NCI-H345 (cell line): ENCODE data around the gene KPNA1.
"Not testable (repeated sequence)": the region's sequence is repeated elsewhere in the genome, so short reads cannot be mapped to it uniquely, and the experiment has no call there.

ENCODE experiments used
- DNase-seq: peaks from one replicate; lab custom pipeline; 2025; lab: John Stamatoyannopoulos, UW

Gene KPNA1

DNA sequence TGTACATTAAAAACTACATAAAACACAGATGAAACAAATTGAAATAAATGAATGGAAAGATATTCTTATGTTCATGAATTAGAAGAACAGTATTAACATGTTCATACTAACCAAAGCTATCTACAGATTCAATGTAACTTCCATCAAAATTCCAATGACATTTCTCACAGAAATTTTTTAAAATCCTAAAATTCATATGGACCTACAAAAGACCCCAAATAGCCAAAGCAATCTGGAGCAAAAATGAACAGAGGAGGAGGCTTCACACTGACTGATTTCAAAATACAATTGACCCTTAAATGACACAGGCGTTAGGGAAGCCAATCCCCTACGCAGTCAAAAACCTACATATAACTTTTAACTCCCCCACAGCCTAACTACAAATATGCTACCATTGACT lies 39.4 kb downstream of the KPNA1 start:
- DNase-seq = no peak

DNA sequence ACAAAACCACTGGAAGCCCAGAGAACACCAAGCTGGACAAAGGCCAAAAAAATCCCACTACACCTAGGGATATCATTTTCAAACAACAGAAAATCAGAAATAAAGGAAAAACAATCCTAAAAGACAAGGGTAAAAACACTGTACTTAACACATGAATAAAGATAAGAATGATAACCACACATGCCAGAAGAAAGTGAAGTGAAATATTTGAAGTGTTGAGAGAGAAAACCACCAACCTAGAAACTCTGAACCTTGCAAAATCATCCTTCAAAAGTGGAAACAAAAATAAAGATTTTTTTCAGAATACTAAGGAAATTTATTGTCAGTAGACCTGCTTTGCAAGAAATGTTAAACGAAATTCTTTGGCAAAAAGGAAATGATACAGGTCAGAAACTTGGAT lies 45.1 kb downstream of the KPNA1 start:
- no peak for DNase-seq

DNA sequence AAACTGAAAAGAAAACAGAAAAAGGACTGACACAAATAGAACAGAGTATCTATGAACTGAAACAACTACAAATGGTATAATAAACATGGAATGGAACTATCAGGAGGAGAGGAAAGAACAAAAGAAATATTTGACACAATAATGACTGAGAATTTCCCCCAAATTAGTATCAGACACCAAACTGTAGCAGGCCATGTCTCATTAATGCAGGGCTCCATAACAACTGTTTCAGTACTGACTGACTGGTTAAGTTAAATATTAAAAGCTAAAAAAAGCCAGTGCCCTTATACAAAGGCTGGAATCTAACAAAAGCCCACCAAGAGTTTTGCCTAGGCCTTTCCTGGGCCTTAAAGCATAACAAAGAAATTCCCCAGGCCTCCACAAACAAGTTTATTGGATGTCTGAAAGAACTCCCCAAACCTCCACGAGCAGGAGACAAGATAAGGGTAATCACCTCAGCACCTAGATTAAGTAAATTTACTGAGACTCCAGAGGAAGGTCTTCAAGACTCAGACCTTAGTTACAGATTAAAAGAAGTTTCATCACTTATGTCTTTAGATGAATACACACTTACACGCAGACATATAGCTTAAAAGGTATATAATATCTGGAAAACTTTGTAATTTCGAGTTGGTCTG lies 45.7 kb downstream of the KPNA1 start:
- no peak for DNase-seq

DNA sequence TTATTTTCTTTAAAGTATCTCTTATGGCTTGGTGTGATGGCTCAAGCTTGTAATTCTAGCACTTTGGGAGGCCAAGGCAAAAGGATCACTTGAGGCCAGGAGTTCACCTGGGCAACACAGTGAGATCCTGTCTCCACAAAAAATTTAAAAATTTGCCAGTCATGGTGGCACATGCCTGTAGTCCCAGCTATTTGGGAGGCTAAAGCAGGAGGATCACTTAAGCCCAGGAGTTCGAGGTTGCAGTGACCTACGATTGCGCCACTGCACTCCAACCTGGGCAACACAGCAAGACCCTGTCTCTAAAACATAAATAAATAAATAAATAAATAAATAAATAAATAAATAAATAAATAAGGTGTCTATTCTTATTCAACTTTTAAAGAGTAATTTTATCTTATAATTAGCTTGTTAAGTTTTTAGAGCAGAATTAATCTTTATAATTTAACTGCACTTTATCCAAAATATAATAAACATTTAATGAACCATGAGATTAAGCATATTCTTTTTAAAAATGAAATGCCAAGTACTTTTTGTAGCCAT lies 48.0 kb downstream of the KPNA1 start:
- DNase-seq = no peak

DNA sequence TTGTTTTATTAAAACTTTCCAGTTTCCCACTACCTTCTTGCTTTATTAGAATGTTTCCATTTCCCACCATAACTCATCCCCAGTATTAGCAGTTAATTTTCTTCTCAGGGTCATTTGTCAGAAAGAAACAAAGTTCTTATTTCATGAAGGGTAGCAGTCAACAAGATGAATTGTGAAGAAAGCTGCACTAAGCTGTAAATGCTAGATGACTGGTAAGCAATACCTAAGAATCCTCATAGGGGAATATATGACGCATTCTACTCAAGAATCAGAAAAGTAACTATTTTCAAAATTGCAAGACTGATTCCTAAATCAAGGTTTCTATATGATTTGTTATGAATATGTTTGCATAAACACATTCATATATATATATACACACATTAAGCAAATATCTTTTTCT lies 50.1 kb downstream of the KPNA1 start:
- DNase-seq = no peak

DNA sequence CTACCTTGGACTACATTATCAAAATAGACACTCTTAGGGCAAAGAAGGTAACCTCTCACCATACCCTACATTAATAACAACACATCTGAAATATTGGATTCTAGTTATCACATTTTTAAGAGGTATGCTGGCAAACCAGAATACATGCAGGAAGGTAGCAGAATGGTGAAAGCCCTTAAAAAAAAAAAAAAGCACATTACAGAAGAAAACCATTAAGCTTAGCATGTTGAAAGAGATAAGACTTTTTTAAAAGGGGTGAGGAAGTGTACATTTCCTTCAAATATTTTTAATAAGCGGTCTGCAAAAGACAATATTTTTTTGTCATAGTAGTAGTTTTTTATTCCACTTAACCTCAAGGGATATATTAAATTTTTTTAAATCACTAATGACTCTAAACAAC lies 52.3 kb downstream of the KPNA1 start:
- DNase-seq = no peak

DNA sequence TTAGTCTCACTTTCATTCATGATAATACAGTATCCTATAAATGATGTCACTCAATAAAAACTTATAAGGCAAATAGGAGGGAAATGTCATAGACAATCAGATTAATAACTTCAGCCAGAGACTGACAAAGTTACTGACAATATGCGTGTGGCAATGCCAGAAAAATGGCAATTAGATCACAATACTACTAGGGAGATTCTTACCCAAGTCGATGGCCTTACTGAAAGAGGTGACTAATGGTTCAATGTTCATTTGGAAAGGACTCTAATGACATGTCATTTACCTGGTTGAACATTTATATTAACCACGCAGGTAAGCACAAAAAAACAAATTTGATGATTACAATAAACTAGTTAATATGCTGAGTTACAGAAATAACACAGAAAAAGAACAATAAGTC lies 52.9 kb downstream of the KPNA1 start:
- DNase-seq = no peak

DNA sequence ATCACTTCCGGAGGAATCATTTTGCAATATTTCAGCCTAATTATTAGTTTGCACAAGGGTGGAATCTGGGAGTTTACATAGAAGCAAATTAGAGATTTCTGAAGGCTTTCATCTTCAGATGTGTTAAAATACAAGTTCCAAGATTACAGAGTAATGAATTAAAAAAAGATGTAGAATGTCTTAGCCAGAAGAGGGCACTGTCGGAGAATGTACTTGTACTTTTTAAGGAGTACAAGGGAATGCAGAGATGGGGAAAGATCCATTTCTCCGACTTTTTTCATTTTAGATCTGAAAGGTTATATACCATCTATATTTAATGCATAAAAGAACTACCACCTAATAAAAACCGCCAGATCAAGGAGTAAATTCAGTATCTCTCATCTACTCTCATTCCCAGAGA lies 55.7 kb downstream of the KPNA1 start:
- DNase-seq = no peak

DNA sequence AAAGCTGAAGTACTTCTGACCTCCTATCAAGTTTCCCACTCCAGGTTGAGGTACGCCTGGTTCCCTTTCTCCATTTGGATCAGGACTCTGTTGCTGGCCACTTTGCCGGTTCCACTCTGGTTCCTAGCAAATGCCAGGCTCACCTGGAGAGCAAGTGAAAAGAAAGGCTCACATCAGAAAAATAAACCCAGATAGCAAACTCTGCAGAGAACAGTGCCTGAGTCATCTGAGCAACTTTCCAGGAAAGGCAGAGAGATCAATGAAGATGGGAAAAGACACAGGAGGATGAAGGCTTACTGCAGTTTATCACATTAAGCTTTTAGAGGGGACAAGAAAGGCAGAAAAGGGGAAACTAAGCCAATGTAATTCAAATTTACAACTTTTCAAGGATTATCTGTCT lies 57.0 kb downstream of the KPNA1 start:
- no peak for DNase-seq

DNA sequence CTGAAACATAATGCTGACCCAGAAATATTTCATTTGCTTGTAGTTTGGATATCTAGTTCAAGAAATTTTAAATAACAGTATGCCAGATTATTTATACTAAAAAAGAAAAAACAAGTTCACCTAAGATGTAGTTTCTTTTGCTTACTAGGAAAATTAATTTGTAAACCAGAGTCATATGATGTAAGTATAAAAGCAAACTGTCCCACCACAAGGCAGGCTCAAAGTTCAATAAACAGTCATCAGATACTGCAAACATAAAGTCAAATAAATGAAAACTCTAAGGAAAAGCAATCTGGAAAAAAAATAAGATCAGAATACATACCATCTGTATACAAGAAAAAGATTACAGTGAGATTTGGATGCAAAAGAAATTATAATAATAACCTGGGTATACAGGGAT lies 58.7 kb downstream of the KPNA1 start:
- no peak for DNase-seq

DNA sequence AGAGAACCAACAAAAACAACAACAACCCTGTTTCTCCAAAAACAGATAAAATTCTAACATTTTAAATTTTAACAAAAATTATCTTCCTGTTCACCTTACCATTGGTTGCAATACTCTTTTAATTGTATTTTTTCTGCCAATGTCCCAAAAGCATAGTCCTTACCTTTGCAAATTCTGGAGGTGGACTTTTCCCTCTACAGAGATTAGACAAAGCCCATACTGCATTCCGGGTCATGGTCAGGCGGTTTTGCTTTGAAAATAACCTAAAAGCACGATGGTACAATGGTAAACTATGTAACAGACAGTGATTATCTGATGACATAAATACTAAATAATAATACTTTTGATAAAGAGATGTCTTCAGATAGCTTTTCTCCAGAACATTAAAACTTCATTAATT lies 63.4 kb downstream of the KPNA1 start:
- no peak for DNase-seq

DNA sequence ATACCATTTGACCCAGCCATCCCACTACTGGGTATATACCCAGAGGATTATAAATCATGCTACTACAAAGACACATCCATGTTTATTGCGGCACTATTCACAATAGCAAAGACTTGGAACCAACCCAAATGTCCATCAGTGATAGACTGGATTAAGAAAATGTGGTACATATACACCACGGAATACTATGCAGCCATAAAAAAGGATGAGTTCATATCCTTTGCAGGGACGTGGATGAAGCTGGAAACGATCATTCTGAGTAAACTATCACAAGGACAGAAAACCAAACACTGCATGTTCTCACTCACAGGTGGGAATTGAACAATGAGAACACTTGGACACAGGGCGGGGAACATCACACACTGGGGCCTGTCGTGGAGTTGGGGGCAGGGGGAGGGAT lies 66.5 kb downstream of the KPNA1 start:
- not testable (repeated sequence) for DNase-seq

DNA sequence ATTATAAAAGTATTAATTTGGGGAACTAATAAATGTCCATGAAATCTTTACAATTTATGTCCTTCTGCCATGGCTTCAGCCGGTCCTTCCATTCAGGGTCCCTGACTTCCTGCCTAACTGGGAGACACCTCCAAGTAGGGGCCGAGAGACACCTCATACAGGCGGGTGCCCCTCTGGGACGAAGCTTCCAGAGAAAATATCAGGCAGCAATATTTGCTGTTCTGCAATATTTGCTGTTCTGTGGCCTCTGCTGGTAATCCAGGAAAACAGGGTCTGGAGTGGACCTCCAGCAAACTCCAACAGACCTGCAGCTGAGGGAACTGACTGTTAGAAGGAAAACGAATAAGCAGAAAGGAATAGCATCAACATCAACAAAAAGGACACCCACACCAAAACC lies 70.2 kb downstream of the KPNA1 start:
- DNase-seq = not testable (repeated sequence)

DNA sequence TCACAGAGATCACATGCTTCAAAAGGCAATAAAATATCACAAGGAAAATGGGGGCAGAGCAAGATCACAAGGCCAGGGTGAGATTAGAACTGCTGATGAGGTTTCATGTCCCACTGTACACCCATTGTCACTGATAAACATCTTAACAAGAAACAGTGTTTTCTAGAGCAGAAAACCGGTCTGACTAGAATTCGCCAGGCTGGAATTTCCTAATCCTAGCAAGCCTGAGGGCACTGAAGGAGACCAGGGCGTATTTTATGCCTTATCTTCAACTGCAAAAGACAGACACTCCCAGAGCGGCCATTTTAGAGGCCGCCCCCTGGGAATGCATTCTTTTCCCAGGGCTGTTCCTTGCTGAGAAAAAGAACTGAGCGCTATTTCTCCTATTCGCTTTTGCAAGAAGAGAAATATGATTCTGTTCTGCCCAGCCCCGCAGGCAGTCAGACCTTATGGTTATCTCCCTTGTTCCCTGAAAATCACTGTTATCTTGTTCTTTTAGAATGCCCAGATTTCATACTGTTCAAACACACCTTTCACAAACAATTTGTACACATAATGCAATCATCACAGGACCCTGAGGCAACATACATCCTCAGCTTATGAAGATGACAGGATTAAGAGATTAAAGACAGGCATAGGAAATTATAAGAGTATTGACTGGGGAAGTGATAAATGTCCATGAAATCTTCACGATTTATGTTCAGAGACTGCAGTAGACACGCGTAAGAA lies 70.8 kb downstream of the KPNA1 start:
- not testable (repeated sequence) for DNase-seq

DNA sequence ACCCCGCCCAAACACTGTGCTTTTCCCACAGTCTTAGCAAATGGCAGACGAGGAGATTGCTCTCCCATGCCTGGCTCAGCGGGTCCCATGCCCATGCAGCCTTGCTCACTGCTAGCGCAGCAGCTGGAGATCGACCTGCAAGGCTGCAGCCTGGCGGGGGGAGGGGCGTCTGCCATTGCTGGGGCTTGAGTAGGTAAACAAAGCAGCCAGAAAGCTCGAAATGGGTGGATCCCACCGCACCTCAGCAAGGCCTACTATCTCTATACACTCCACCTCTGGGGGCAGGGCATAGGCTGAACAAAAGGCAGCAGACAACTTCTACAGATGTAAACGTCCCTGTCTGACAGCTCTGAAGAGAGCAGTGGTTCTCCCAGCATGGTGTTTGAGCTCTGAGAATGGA lies 71.6 kb downstream of the KPNA1 start:
- no peak for DNase-seq

DNA sequence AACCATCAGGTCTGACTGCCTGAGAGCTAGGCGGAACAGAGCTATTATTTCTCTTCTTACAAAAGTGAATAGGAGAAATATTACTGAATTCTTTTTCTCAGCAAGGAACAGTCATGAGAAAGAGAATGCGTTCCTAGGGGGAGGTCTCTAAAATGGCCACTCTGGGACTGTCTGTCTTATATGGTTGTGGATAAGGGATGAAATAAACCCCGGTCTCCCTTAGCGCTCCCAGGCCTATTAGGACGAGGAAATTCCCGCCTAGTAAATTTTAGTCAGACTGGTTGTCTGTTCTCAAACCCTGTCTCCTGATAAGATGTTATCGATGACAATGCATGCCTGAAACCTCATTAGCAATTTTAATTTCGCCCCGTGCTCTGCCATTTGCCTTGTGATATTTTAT lies 78.8 kb downstream of the KPNA1 start:
- DNase-seq = no peak

DNA sequence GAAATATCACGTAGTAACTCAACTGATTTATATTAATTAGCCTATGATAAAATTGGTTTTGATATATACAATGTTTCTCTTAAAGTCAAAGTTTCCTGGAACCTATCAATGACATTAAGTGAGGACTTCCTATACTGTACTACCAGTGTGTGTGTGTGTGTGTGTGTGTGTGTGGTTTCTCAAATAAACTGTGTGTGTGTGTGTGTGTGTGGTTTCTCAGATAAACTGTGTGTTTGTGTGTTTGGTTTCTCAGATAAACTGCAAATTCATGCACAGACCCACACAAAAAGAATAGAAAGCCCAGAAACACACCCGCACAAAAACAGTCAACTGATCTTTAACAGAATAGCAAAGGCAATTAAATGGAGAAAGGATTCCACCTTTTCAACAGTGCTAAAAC lies 84.4 kb downstream of the KPNA1 start:
- no peak for DNase-seq

DNA sequence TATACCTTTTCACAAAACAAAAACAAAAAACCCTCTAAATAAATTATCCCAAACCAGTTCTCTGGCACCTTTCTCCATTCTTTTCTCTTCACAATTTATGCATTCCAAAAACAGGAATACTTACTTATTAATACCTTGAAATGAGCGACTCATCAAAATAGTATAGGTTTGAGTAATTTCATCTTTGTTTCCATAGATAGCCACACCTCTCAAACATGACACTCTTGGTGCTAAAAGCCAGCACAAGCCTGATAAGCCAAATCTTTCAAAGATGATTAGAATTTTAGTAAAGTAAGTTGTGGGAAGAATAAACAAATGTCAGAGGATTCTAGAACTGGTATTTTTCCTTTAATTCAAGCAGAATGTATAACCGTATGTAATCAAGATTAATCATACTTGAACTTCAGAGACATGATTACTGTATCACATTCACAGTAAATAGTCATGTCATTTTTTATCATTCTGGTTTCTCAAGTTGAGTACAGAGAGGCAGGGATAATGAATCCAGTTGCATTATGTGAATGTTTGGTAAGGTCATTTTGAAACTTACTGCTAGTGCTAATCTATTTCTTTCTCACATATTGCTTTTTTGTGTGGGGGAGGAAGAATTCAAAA lies 86.8 kb downstream of the KPNA1 start:
- no peak for DNase-seq

DNA sequence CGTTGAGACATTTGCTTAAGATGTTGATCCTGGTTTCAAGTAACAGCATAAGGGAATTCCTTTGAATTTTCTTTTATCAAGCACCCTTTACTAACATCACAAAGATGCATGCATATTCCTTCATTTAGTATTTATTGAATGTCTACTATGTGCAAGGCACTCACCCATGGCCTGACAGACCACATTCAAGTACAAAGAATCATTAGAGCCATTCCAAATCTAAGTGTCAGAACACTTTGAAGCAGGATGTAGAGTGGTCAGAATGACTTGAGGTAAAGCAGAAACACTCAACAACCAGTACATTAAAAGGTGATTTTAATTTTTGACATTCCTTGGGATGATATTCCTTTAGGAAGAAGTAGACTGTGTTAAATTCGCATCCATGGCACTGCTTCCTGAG lies 92.9 kb downstream of the KPNA1 start:
- DNase-seq = no peak

DNA sequence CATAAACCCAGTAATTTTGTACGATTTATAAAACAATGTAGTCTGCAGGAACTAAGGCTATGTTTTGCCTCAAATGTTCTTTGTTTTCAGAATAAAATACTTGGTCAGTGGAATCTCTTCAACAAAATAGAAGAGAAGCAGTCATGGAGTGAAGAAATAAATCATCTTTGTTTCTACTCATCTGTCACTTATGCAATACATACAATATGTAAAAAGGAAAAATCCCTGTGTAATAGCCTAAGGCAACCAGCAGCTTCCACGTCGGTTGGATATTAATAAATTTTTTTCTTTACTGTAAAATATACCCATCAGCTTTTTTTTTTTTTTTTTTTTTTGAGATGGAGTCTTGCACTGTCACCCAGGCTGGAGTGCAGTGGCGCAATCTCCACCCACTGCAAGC lies 93.6 kb downstream of the KPNA1 start:
- no peak for DNase-seq

DNA sequence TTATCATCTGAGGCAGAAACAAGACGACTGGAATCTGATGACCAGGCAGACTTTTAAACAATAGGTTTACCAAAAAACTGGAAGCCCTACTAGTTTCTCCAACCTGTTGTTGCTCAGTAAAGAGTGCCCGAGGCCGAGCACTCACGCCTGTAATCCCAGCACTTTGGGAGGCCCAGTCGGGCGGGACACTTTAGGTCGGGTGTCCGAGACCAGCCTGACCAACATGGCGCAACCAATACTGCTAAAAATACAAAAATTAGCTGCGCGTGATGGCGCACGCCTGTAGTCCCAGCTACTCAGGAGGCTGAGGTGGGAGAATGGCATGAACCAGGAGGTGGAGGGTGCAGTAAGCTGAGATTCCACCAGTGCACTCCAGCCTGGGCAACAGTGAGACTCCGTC lies 97.8 kb downstream of the KPNA1 start:
- no peak for DNase-seq

DNA sequence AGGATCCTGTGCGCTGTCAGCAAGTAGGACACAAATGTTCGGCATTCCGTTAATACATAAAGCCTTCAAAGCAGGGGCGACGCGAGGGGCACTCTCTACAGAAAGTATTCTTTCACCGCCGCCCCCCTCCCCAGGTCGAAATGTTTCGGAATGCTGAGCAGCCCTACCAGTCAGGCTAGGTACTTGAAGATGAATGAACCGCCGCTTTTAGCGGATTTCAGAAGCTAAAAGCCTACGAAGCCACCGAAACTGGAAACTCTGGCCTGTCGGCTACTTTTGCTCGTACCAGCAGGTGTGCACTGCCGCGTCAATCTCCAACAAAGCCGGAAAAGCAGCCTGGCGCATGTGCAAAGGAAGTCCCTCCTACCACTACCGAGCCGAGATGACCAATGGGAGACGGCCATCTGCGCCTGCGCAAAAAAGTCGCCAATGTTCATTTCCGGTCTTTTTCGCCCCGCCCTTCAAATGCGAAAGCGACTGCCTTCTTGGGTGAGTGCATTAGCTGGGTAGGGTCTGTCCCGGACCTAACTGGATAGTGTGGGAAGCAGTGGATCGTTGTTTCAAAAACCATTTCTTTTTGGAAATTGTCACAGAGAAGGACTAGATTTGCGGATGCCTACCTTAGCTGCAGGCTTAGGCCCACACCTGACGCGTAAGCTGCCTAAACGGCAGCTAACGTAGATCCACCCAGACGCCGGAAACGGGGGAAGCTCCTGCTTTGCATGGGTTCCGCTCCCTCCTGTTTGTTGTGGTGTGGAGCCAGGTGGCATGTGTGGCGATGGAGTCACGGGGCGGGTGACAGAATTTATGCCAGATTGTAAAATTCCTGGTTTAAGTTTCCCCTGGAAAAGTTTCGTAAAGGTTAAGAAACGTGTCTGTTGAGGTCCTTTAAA lies 98.7 kb downstream of the KPNA1 start, which contains the start of gene WDR5B:
WDR5B (minus strand) TSS at position 301 of the 893 bp plus-strand sequence. CDS start 534 bp downstream, outside the sequence.
- no peak for DNase-seq
